Daoy (cell line): Measurements from ENCODE around the gene SLC39A10. TPM values are rescaled to one million over a fixed set of nuclear protein-coding genes. Genes with fewer than 3 reads are reported as not detected.
"Not testable (repeated sequence)": the region's sequence is repeated elsewhere in the genome, so short reads cannot be mapped to it uniquely, and the experiment has no call there.

Experiments
- DNase-seq: peaks from one replicate; pipeline ENCODE4 v3.0.0-alpha.2; 2015; ENCODE audit warnings: low read depth
- total RNA-seq: library from RNA; depleted of rRNA; stranded (reverse); fragments of >200 nt; shearing (Covaris generic); gene quantifications from 2 replicates; pipeline ENCODE4 v1.2.3, GENCODE V29; 2014

Gene SLC39A10
- total RNA-seq, 1 experiment from 2014 or later, result 14.4 TPM

- not testable (repeated sequence) for DNase-seq
These were observed 12.3 kb upstream of the SLC39A10 start for GRCh38 chr2:195644708-195645107.

DNA sequence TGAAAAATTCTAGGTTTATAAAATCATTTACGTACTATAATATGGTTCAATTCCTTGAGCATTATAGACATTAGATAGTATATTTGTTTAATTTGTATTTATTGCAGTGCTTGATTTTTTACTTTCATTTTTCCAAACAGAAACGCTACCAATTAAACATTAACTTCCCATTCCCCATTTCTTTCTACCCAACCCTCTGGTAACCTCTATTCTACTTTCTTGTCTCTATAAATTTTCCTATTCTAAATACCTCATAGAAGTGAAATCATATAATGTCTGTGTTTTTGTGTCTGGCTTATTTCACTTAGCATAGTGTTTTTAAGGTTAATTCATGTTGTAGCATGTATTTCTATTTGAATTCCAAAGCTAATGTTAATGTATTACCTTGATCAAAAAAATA, 11.6 kb upstream of the SLC39A10 start:
- no peak for DNase-seq

GRCh38 chr2:195646424-195646823, 10.6 kb upstream of the SLC39A10 start:
- no peak for DNase-seq

- no peak for DNase-seq
These were observed 9.7 kb upstream of the SLC39A10 start for GRCh38 chr2:195647302-195647701.

DNA sequence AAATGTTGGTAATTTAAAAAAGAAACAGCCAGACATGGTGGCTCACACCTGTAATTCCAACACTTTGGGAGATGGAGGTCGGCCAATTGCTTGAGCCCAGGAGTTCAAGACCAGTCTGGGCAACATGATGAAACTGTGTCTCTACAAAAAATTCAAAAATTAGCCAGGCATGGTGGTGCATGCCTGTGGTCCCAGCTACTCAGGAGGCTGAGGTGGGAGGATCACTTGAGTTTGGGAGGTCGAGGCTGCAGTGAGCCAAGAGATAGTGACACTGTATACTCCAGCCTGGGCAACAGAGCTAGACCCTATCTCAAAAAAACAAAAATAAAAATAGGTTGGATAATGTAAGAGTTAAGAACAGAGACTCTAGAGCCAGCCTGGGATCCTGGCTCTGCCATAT, 8.7 kb upstream of the SLC39A10 start:
- DNase-seq, result not testable (repeated sequence)

DNA sequence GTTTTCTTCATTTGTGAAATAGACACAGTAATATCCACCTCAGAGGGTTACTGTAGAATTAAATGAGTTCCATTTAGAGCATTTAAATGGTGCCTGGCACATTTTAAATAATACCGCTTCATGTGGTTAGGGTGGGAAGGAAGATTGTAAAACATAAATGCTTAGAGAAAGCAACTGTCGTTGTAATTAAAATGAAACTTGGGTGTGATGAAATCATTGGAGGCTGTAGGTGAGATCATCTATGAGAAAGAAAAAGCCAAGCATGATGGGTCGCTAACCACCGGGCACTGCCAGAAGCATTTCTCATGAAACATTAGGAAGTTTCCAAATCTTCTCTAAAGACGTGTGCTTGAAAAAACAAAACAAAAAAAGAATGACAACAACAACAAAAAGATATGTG, 8.2 kb upstream of the SLC39A10 start:
- DNase-seq, result no peak

DNA sequence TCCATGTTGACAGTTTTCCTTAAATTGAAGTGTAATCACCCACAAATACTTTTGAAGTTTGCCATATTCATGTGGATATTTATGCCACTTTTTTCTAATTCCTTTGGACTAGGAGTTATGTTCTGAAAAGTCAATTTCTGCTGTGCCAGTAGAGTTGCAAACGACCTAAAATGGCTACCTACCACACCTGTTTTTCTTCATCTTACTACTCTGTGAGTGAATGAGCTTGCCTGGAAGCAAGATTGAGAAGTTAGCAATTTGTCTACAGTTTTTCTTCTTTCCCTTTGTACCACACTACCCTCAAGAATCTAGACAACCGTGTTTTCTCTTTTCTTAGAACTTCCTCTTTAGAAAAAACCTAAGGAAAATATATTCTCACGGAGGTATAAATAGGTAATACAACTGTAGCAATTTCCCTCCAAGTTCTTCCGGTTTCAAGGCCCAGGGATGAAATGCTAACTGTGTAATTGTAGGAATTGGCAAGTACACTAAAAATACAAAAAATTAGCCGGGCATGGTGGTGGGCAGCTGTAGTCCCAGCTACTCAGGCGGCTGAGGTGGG, 7.3 kb upstream of the SLC39A10 start:
- no peak for DNase-seq

DNA sequence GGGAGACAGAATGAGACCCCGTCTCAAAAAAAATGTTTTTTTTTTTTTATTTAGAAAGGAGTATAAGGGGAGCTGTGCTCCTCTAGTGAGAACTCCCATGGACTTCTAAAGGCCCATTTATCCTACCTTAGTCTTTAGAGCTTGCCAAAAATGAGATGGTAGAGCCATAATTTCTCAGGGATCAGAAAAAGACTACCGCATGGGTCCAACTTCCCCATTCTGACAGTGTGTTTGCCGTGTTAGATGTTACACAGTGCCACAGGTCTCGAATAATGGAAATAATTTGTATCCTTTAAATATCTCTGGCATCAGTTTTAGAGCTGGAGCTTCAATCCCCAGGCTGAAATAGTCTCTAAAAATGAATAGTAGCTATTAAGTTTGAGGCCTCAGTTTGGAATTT, 6.0 kb upstream of the SLC39A10 start:
- no peak for DNase-seq

DNA sequence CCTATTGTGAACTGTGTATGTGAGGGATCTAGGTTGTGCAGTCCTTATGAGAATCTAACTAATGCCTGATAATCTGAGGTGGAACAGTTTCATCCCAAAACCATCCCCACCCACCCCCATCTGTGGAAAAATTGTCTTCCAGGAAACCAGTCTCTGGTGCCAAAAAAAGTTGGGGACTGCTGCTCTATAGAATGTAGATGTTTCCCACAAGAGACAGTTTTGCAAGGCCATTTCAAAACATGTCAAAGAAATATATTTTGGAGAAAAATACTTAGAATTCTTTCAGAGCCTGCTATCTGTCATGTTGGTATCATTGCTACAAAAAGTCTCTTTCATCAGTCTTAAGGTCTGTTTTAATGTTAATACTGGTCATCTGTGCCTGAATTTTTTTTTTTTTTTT, 4.1 kb upstream of the SLC39A10 start:
- no peak for DNase-seq

- no peak for DNase-seq
These were observed 716 bp upstream of the SLC39A10 start for GRCh38 chr2:195656161-195656858.

DNA sequence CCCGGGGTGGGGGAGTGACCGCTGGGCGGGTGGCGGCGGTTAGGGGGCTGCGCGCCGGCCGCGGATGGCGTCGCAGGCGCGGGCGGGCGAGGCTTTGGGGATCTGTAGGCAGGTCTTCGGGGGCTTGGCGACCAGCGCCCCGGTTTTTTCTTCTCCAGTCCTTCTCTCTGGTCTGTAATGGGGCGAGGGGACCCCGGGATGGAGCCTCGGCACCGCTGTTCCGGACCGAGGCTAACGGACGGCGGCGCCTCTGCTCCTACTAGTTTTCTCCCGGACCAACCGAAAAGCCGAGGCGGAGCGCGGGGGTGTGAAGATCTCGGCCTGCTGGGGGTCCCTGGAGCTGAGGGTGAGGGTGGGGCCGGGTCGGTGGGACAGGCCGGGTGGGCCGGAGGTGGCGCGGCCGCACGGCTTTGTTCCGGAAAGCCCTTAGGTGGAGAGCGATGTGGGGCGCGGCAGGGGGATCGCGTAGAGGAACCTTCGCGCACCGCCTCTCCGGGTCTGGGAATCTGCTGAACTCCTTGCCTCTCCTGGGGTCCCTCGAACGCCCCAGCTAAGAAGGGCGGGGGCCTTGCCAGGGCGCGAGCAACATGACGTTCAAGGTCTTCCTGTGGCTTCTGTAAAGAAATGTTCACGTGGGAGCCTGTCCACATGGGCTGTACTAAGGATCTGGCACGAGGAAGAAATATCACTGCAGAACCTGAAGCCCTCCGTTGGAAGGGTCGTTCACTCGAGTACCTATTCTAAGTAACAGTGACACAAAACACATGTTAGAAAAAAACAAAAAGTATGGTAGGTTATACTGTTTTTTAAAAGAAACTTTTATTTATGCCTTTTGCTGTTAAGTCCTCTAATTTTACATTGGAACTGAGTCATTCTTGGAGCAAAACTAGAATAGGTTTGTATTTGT, 861 bp downstream of the SLC39A10 start:
- peak; percentile 80 for DNase-seq

DNA sequence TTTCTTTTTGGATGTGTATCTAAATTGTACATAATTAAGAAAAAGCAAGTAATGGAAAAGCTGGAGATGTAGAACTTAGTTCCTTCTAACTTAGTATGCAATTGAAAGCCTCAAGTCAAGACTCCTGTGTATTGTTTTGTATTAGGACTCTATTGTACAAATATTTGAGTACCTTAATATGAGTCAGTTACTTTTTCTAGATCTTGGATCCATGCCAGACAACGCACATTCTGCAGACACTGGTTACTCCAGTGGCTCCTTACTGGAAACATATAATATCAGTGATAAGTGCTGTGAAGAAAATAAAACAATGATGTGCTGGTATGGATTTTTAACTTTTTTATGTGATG, 1.5 kb downstream of the SLC39A10 start:
- DNase-seq, result peak; percentile 63

GRCh38 chr2:195659114-195659513, 2.1 kb downstream of the SLC39A10 start:
- no peak for DNase-seq

GRCh38 chr2:195659982-195660890, 3.2 kb downstream of the SLC39A10 start:
- peak; percentile 61 for DNase-seq

DNA sequence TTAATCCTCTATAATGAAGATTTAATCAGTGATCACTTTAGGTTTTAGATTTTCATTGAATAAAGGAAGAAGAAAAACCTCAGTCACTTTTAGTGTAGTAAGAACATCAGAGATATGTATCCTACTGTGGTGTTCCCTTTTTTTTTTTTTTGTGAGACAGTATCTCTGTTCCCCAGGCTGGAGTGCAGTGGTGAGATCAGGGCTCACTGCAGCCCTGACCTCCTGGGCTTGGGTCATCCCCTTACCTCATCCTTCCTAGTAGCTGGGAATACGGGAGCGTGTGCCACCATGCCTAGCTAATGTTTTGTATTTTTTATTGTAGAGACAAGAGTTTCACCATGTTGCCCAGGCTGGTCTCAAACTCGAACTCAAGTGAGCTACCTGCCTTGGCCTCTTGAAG, 5.1 kb downstream of the SLC39A10 start:
- no peak for DNase-seq

DNA sequence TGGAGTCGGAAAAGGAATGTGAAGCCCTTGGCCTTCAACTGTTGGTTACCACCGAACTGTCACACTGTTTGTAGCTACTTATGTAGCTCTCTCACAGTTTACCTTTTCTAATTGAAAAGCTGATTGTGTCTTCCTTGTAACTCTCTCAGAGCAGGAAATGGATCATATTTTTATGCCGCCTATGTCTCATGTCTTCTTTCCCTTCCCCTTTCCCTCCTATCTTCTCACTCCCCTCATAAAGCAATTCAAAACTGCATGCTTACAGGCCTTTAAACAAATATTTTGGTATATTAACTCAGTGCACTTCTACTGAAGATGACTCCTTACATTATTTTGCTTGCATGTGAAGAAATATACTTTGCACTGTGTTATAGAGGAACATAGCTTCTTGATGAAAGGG, 6.0 kb downstream of the SLC39A10 start:
- no peak for DNase-seq

DNA sequence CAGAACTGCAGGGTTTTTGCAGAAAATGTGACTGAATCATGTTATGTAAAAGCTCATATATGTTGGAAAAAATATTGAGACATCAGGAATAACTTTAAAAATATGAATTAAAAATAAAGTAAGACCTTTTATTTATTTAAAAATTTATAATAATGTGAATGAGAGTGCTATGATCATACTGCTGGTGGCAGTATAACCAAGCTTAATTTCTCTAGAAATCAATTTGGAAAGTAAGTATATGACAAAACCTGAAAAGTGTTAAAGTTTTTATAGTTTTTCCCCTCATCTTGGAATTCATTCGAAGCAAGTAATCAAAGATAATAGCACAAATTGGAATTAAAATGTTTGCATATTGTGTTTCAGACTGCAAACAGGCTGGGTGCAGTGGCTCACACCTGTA, 7.5 kb downstream of the SLC39A10 start:
- DNase-seq, result no peak

- not testable (repeated sequence) for DNase-seq
These were observed 8.1 kb downstream of the SLC39A10 start for GRCh38 chr2:195665153-195665552.

- DNase-seq, result no peak
These were observed 9.2 kb downstream of the SLC39A10 start for GRCh38 chr2:195666113-195666712.

DNA sequence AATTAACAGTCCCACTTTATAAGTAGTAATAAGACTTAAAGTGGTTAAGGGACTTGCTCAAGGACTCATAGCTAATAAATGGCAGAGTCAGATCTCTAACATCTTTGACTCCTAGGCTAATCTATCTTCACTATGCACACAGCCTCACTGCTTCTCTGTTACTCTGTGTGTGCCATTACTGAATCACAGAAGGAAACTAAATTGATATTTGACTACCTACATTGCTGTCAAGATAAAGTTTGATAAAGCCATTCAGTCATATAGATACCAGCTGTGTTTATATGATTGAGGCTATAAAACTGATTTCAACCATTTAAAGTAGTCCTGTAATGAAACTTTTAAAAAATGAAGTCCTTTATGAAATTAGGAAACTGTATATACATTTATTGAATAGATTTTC, 10.9 kb downstream of the SLC39A10 start:
- DNase-seq, result no peak

GRCh38 chr2:195670191-195670590, 13.2 kb downstream of the SLC39A10 start:
- DNase-seq, result no peak
